Measurements from ENCODE around the gene CDKL5.

DNA sequence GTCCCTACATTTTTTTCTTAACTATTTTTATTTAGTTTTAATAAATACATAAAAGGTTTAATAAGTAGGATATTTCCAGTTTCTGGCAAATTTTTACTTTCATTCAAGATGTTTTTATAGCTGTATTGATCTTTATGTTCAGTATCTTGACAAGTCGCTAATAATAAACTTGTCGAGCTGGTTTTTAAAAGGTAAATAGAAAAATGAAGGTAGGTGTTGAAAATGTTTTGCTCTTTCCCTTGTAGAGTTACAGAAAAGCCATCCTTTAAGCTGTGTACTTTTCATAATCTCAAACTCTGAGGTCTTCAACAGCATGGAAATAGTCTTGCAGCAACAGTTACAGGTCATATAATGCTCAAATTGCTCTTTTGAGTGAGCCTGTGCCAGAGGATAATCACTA, 193.9 kb downstream of the CDKL5 start:
- TF ChIP-seq, protein P1, sequence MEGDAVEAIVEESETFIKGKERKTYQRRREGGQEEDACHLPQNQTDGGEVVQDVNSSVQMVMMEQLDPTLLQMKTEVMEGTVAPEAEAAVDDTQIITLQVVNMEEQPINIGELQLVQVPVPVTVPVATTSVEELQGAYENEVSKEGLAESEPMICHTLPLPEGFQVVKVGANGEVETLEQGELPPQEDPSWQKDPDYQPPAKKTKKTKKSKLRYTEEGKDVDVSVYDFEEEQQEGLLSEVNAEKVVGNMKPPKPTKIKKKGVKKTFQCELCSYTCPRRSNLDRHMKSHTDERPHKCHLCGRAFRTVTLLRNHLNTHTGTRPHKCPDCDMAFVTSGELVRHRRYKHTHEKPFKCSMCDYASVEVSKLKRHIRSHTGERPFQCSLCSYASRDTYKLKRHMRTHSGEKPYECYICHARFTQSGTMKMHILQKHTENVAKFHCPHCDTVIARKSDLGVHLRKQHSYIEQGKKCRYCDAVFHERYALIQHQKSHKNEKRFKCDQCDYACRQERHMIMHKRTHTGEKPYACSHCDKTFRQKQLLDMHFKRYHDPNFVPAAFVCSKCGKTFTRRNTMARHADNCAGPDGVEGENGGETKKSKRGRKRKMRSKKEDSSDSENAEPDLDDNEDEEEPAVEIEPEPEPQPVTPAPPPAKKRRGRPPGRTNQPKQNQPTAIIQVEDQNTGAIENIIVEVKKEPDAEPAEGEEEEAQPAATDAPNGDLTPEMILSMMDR (IDR thresholded peaks at IDR 0.05) = no peak
- TF ChIP-seq POLR2AphosphoS5 (IDR thresholded peaks at IDR 0.05; ENCODE audit: low read depth, low read length) (no peak), TCF7L2 (IDR thresholded peaks at IDR 0.05; ENCODE audit: low read depth, low read length) (no peak)
- TF ChIP-seq, protein P2, sequence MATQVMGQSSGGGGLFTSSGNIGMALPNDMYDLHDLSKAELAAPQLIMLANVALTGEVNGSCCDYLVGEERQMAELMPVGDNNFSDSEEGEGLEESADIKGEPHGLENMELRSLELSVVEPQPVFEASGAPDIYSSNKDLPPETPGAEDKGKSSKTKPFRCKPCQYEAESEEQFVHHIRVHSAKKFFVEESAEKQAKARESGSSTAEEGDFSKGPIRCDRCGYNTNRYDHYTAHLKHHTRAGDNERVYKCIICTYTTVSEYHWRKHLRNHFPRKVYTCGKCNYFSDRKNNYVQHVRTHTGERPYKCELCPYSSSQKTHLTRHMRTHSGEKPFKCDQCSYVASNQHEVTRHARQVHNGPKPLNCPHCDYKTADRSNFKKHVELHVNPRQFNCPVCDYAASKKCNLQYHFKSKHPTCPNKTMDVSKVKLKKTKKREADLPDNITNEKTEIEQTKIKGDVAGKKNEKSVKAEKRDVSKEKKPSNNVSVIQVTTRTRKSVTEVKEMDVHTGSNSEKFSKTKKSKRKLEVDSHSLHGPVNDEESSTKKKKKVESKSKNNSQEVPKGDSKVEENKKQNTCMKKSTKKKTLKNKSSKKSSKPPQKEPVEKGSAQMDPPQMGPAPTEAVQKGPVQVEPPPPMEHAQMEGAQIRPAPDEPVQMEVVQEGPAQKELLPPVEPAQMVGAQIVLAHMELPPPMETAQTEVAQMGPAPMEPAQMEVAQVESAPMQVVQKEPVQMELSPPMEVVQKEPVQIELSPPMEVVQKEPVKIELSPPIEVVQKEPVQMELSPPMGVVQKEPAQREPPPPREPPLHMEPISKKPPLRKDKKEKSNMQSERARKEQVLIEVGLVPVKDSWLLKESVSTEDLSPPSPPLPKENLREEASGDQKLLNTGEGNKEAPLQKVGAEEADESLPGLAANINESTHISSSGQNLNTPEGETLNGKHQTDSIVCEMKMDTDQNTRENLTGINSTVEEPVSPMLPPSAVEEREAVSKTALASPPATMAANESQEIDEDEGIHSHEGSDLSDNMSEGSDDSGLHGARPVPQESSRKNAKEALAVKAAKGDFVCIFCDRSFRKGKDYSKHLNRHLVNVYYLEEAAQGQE (IDR thresholded peaks at IDR 0.05; ENCODE audit: insufficient read depth in 1 of 2, low read depth in 2 of 2, low read length in 1 of 2) = no peak

Measured in Panc1 (cell line).